ENCODE data around the gene GPX5.

GPX5 gene

DNA sequence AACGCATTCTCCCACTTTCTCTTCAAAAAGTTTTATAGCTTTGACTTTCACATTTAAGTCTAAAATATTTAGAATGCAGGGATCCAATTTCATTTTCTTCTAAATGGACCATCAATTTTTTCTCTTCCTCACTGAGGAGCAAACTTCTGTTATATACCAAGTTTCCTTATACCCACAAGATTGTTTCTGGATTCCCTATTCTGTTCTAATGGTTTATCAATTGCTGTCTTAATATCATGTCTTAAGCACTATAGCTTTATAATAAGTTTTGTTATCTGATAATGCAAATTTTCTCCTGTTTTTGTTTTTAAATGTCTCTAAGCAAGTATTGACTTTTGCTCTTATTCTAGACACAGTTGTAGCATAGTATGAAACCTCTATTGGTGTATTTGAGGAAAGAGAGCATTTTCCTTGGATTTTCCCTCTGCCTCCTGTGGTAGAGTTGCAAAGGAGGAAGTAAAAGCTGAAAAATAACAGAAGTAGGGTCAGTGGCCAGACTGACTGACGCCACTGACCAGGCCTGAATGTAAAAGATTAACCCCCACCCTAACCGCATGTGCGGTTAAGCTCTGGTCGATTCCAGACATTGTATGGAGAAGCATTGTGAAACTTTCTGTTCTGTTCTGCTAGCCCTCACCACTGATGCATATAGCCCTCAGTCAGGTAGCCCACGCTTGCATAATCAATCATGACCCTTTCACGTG is 40.3 kb downstream of the GPX5 start:
- H3K36me3 ChIP-seq (replicated peaks; ENCODE audit: insufficient read depth, low read length): no peaks in the 10 kb centered on the region
- no peaks in the 10 kb centered on the region for H3K9me2 ChIP-seq (replicated peaks; ENCODE audit: insufficient read depth, low read length)
- no peaks in the 10 kb centered on the region for H3K79me2 ChIP-seq (ENCODE audit: low read length)
- no peaks in the 10 kb centered on the region for H3K9me3 ChIP-seq (replicated peaks; ENCODE audit: insufficient read depth, low read length)
- H4K20me1 ChIP-seq (ENCODE audit: insufficient read depth, low read length): no peaks in the 10 kb centered on the region
- no peaks in the 10 kb centered on the region for H3F3A ChIP-seq (ENCODE audit: insufficient read depth, low read length)
- no peaks in the 10 kb centered on the region for H3K4me1 ChIP-seq (ENCODE audit: low read length)
- no peak overlapping the region for H3K9ac ChIP-seq (ENCODE audit: low read length)
- no peak for DNase-seq
- TF ChIP-seq, protein P1, sequence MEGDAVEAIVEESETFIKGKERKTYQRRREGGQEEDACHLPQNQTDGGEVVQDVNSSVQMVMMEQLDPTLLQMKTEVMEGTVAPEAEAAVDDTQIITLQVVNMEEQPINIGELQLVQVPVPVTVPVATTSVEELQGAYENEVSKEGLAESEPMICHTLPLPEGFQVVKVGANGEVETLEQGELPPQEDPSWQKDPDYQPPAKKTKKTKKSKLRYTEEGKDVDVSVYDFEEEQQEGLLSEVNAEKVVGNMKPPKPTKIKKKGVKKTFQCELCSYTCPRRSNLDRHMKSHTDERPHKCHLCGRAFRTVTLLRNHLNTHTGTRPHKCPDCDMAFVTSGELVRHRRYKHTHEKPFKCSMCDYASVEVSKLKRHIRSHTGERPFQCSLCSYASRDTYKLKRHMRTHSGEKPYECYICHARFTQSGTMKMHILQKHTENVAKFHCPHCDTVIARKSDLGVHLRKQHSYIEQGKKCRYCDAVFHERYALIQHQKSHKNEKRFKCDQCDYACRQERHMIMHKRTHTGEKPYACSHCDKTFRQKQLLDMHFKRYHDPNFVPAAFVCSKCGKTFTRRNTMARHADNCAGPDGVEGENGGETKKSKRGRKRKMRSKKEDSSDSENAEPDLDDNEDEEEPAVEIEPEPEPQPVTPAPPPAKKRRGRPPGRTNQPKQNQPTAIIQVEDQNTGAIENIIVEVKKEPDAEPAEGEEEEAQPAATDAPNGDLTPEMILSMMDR (IDR thresholded peaks at IDR 0.05; ENCODE audit: low read length): no peak
- TF ChIP-seq EZH2 (optimal IDR thresholded peaks at IDR 0.05; ENCODE audit: low read depth, low read length): no peak
- no peak for TF ChIP-seq EZH2phosphoT487 (IDR thresholded peaks at IDR 0.05; ENCODE audit: low read length)
- no peaks in the 10 kb centered on the region for H3K27me3 ChIP-seq (replicated peaks; ENCODE audit: insufficient read depth, low read length)
- H3K4me2 ChIP-seq (ENCODE audit: low read depth, low read length): no peak overlapping the region
- H3K27ac ChIP-seq (ENCODE audit: low read length): no peak overlapping the region
- no peak overlapping the region for H3K4me3 ChIP-seq (ENCODE audit: low read length)
- no peak overlapping the region for H2AFZ ChIP-seq (ENCODE audit: low read length)

DNA sequence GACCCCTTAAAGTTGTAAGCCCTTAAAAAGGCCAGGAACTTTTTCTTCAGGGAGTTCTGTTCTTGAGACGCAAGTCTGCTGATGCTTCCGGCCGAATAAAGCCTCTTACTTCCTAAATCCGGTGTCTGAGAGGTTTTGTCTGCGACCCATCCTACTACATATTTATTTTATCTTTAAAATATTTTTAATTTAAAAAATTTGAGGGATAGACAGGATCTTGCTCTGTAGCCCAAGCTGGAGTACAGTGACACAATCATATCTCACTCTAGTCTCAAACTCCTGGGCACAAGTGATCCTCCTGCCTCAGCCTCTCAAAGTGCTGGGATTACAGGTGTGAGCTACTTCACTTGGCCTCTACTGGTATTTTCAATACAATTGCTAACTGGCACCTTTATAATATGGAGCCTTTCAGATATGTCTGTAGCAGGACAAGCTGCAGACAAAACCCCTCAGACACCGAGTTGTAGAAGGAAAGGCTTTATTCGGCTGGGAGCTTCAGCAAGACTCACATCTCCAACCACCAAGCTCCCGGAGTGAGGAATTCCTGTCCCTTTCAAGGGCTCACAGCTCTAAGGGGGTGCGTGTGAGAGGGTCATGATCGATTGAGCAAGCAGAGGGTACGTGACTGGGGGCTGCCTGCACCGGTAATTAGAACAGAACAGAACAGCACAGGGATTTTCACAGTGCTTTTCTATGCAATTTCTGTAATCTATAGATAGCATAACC is 41.0 kb downstream of the GPX5 start:
- H2AFZ ChIP-seq (ENCODE audit: low read length): no peak overlapping the region
- no peaks in the 10 kb centered on the region for H3K9me2 ChIP-seq (replicated peaks; ENCODE audit: insufficient read depth, low read length)
- H3K4me2 ChIP-seq (ENCODE audit: low read depth, low read length): no peak overlapping the region
- no peaks in the 10 kb centered on the region for H3K36me3 ChIP-seq (replicated peaks; ENCODE audit: insufficient read depth, low read length)
- no peaks in the 10 kb centered on the region for H4K20me1 ChIP-seq (ENCODE audit: insufficient read depth, low read length)
- H3K9ac ChIP-seq (ENCODE audit: low read length): no peak overlapping the region
- TF ChIP-seq, protein P1 (IDR thresholded peaks at IDR 0.05; ENCODE audit: low read length): no peak
- no peak for TF ChIP-seq EZH2 (optimal IDR thresholded peaks at IDR 0.05; ENCODE audit: low read depth, low read length)
- TF ChIP-seq EZH2phosphoT487 (IDR thresholded peaks at IDR 0.05; ENCODE audit: low read length): no peak
- H3K27ac ChIP-seq (ENCODE audit: low read length): no peak overlapping the region
- no peak overlapping the region for H3K4me3 ChIP-seq (ENCODE audit: low read length)
- no peaks in the 10 kb centered on the region for H3K9me3 ChIP-seq (replicated peaks; ENCODE audit: insufficient read depth, low read length)
- H3K4me1 ChIP-seq (ENCODE audit: low read length): no peaks in the 10 kb centered on the region
- H3K79me2 ChIP-seq (ENCODE audit: low read length): no peaks in the 10 kb centered on the region
- DNase-seq: no peak
- H3F3A ChIP-seq (ENCODE audit: insufficient read depth, low read length): no peaks in the 10 kb centered on the region
- H3K27me3 ChIP-seq (replicated peaks; ENCODE audit: insufficient read depth, low read length): no peaks in the 10 kb centered on the region

DNA sequence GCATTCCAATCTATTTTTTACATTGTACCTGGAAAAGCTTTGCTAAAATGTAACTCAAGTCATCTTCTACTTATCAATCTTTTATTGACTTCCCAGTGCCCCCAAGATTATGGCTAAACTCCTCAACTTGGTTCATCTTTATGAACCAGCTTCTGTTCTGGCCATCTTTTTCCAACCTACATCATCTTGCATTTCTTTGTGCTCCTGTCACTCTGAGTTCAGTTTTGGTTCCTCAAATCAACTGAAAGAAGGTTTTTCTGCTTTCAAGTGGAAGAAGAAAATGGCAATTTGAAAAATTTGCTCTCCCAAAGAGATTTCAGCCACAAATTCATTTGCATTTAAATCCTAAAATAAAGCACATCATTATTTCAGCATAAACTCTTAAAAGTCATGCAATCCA is 41.8 kb downstream of the GPX5 start:
- H3K9me2 ChIP-seq (replicated peaks; ENCODE audit: insufficient read depth, low read length): no peaks in the 10 kb centered on the region
- no peaks in the 10 kb centered on the region for H3K36me3 ChIP-seq (replicated peaks; ENCODE audit: insufficient read depth, low read length)
- no peaks in the 10 kb centered on the region for H3K79me2 ChIP-seq (ENCODE audit: low read length)
- H2AFZ ChIP-seq (ENCODE audit: low read length): no peak overlapping the region
- no peaks in the 10 kb centered on the region for H4K20me1 ChIP-seq (ENCODE audit: insufficient read depth, low read length)
- no peak overlapping the region for H3K9ac ChIP-seq (ENCODE audit: low read length)
- no peak for TF ChIP-seq EZH2 (optimal IDR thresholded peaks at IDR 0.05; ENCODE audit: low read depth, low read length)
- TF ChIP-seq, protein P1 (IDR thresholded peaks at IDR 0.05; ENCODE audit: low read length): no peak
- no peak for TF ChIP-seq EZH2phosphoT487 (IDR thresholded peaks at IDR 0.05; ENCODE audit: low read length)
- no peak overlapping the region for H3K27ac ChIP-seq (ENCODE audit: low read length)
- H3F3A ChIP-seq (ENCODE audit: insufficient read depth, low read length): no peaks in the 10 kb centered on the region
- H3K9me3 ChIP-seq (replicated peaks; ENCODE audit: insufficient read depth, low read length): no peaks in the 10 kb centered on the region
- H3K4me3 ChIP-seq (ENCODE audit: low read length): no peak overlapping the region
- no peaks in the 10 kb centered on the region for H3K4me1 ChIP-seq (ENCODE audit: low read length)
- no peak overlapping the region for H3K4me2 ChIP-seq (ENCODE audit: low read depth, low read length)
- no peak for DNase-seq
- no peaks in the 10 kb centered on the region for H3K27me3 ChIP-seq (replicated peaks; ENCODE audit: insufficient read depth, low read length)

Measured in MM.1S (cell line).